ENCODE results near the gene KCNAB1.

KCNAB1 gene

DNA sequence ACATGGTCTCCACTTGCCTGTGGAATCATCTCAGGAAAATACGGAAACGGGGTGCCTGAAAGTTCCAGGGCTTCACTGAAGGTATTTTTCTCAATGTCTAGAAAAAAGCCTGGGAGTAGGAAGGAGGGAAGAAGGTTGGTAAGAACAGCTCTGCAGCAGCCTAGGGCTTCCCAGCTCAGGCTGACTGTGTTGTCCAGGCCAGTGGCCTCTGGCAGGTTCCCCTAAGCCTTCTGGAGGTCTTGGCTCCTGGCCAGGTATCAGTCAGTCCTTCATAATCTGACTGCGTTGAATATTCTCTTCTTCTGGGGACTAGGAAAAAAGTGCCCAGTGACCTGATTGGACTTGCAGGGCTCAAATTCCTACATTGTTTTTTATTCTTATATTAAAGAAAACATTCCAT is 395.9 kb downstream of the KCNAB1 start:
- in situ Hi-C loops (cut with MboI; ENCODE audit: low sequenced_read_pairs): loop anchor here (25.0 kb wide), 1 partner anchor 354 kb away; no protein-coding TSS in a partner anchor

- in situ Hi-C loops (cut with MboI; ENCODE audit: low sequenced_read_pairs): loop anchor here (25.0 kb wide), 1 partner anchor 355 kb away; no protein-coding TSS in a partner anchor
Observed at GRCh38 chr3:156516961-156517360, 396.6 kb downstream of the KCNAB1 start.

DNA sequence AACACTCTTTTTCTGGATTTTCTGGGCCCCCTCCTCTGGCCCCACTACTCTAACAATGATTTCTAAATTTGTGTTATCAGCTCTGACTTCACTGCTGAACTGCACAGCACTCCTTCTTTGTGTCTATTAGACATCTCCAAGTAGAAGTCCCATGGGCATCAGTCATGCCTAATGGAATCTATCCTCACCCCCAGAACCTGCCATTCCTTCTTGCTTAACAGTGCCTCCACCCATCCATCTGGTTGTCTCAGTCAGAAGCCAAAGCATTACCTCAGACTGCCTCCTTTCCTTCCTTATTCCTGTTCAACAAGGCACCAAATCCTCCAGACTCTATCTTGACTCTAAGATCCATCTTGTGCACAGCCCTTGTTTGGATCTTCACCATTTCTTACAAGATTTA is 398.3 kb downstream of the KCNAB1 start:
- in situ Hi-C loops (cut with MboI; ENCODE audit: low sequenced_read_pairs): loop anchor here (25.0 kb wide), 1 partner anchor 356 kb away; no protein-coding TSS in a partner anchor

GRCh38 chr3:156519758-156520162 is 399.4 kb downstream of the KCNAB1 start:
- in situ Hi-C loops (cut with MboI; ENCODE audit: low sequenced_read_pairs): loop anchor here (25.0 kb wide), 1 partner anchor 357 kb away; no protein-coding TSS in a partner anchor

DNA sequence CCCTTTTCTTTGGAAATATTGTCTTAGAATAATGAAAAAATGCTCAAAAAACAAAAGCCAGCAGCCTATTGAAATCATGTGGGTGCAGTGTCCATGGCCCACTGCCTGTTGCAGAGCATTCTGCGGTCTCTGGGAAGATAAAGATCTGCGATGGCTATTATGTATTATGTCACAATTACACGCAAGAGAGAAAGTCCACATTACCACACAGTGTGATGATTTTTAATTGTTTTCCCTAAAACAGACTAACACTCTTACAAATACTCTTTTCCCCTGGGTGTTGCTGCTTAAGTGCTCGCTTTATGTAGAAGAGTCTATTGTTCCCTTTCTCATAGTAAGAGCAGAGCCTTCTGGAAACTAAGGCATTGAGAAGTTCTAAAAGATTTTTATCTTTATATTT is 402.3 kb downstream of the KCNAB1 start:
- in situ Hi-C loops (cut with MboI; ENCODE audit: low sequenced_read_pairs): loop anchor here (25.0 kb wide), 1 partner anchor 360 kb away; no protein-coding TSS in a partner anchor

GRCh38 chr3:156525808-156526207 is 405.4 kb downstream of the KCNAB1 start:
- in situ Hi-C loops (cut with MboI; ENCODE audit: low sequenced_read_pairs): loop anchor here (25.0 kb wide), 1 partner anchor 561 kb away; no protein-coding TSS in a partner anchor

DNA sequence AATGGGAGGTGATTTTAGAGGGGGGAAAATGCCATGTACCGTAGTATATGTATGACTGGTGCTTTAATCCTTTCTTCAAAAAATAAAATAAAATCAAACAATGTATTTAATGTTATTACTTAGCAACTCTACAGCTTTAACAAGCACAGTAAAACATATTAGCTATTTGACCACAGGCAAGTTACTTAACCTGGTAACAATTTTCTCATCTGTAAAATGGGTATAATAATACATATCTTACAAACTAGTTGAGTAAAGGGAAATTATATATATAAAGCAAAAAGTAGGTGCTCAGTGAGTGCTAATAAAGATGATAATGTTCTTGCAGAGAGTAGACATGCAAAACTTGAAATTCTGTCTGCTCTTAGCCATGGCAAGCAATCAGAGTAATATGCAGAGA is 406.7 kb downstream of the KCNAB1 start:
- in situ Hi-C loops (cut with MboI; ENCODE audit: low sequenced_read_pairs): loop anchor here (25.0 kb wide), 1 partner anchor 560 kb away; no protein-coding TSS in a partner anchor

GRCh38 chr3:156530980-156531379 is 410.6 kb downstream of the KCNAB1 start:
- in situ Hi-C loops (cut with MboI; ENCODE audit: low sequenced_read_pairs): loop anchor here (25.0 kb wide), 1 partner anchor 556 kb away; no protein-coding TSS in a partner anchor

GRCh38 chr3:156532730-156533129 is 412.4 kb downstream of the KCNAB1 start:
- in situ Hi-C loops (cut with MboI; ENCODE audit: low sequenced_read_pairs): loop anchor here (25.0 kb wide), 1 partner anchor 555 kb away; no protein-coding TSS in a partner anchor

- in situ Hi-C loops (cut with MboI; ENCODE audit: low sequenced_read_pairs): loop anchor here (25.0 kb wide), 1 partner anchor 554 kb away; no protein-coding TSS in a partner anchor
Observed at GRCh38 chr3:156533205-156533604, 412.8 kb downstream of the KCNAB1 start.

GRCh38 chr3:156535162-156535627 is 414.8 kb downstream of the KCNAB1 start:
- in situ Hi-C loops (cut with MboI; ENCODE audit: low sequenced_read_pairs): loop anchor here (25.0 kb wide), 1 partner anchor 552 kb away; no protein-coding TSS in a partner anchor

DNA sequence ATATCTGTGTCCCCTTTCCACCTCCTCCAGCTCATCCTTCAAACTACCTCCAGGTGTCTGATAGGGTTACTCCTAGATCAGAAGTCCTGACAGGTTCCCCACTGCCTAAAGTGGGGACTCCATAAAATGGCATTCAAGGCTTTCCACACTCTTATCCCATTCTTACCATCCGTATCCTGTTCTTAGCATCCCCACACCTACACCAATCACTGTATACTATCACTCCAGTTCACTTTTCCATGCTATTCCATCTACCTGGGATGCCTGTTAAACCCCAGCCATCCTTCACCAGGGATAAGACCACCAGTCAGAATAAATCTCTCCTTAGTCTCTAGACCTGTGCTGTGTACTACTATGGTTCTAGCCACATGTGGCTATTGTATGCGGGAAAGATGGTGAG is 415.4 kb downstream of the KCNAB1 start:
- in situ Hi-C loops (cut with MboI; ENCODE audit: low sequenced_read_pairs): loop anchor here (25.0 kb wide), 1 partner anchor 552 kb away; no protein-coding TSS in a partner anchor

- in situ Hi-C loops (cut with MboI; ENCODE audit: low sequenced_read_pairs): loop anchor here (25.0 kb wide), 1 partner anchor 551 kb away; no protein-coding TSS in a partner anchor
Observed at GRCh38 chr3:156536524-156537316, 416.3 kb downstream of the KCNAB1 start.

GRCh38 chr3:156539051-156539450 is 418.7 kb downstream of the KCNAB1 start:
- in situ Hi-C loops (cut with MboI; ENCODE audit: low sequenced_read_pairs): loop anchor here (25.0 kb wide), 1 partner anchor 548 kb away; no protein-coding TSS in a partner anchor

DNA sequence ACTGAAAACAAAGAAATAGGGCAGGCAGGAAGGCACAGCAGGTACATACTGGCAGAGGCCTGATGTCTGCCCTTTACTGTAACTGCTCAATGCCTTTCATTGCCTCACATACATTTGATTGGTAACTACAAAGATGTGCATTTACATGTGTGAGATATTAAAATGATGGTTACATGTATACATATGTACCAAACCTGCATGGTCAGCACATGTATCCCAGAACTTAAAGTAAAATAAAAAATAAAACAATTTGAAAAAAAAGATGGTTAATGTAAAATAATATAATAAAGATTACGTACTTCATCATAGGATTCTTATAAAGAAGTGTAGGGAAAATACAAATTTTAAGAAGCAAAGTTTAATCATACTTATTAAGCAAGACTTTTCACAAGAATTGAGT is 419.4 kb downstream of the KCNAB1 start:
- in situ Hi-C loops (cut with MboI; ENCODE audit: low sequenced_read_pairs): loop anchor here (25.0 kb wide), 1 partner anchor 547 kb away; no protein-coding TSS in a partner anchor

DNA sequence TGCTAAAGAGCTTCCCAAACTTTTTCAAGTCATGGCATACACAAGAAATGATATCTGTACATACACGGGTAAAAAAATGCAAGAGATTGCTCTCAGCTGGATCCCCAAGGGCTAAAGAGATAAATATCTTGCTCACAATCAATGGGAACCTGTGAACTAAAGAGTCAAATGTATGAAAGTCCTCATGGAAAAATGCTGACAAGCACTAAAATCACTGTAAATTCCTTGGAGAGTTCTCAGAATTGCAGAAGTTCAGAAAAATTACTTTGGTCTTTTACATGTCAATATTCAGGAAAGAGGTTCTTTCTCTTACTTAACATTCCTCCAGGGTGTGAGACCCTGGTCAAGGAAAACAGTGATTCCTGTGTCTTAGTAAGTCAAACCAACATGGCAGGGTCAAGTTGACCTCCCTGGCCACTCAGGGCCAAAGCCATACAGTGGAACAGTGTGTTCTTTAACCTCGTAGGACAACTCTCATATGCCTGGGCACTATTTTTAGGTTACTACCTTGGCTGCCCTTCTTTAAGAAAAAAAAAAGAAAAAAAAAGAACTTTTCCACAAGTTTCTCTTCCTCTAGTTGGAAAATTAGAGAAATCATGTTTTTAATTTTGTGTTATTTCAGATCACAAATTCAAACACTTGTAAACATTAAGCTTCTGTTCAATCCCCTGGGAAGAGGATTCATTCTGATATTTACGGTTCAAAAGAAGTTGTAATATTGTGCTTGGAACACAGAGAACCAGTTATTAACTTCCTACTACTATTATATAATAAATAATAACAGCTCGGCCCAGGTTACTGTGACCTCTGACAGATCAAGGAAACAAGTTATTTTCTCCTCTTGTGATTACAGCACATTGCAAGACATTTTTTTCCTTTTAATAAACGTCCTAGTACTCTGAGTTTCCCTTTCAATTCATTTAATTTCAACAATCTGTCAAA is 422.0 kb downstream of the KCNAB1 start:
- in situ Hi-C loops (cut with MboI; ENCODE audit: low sequenced_read_pairs): loop anchor here (25.0 kb wide), 1 partner anchor 545 kb away; no protein-coding TSS in a partner anchor

- in situ Hi-C loops (cut with MboI; ENCODE audit: low sequenced_read_pairs): loop anchor here (25.0 kb wide), 1 partner anchor 544 kb away; no protein-coding TSS in a partner anchor
Observed at GRCh38 chr3:156543043-156543555, 422.7 kb downstream of the KCNAB1 start.

- in situ Hi-C loops (cut with MboI; ENCODE audit: low sequenced_read_pairs): loop anchor here (25.0 kb wide), 1 partner anchor 540 kb away; no protein-coding TSS in a partner anchor
Observed at GRCh38 chr3:156547637-156548036, 427.3 kb downstream of the KCNAB1 start.

- in situ Hi-C loops (cut with MboI; ENCODE audit: low sequenced_read_pairs): loop anchor here (25.0 kb wide), 1 partner anchor 539 kb away; no protein-coding TSS in a partner anchor
Observed at GRCh38 chr3:156548041-156548687, 427.8 kb downstream of the KCNAB1 start.
